Measurements from ENCODE around the gene ARHGEF38. TPM values are rescaled to one million over a fixed set of nuclear protein-coding genes. Genes with fewer than 3 reads are reported as not detected.

Gene ARHGEF38
- total RNA-seq, 4 donors from 2014 or later: not detected

- DNase-seq: no peak
- in situ Hi-C loops (cut with MboI; ENCODE audit: low sequenced_read_pairs in 4 of 4): loop anchor here in 1 of 4 donors (10.0 kb wide), 1 partner anchor 188 kb away; no protein-coding TSS in a partner anchor
- ATAC-seq: no peak
- no peak overlapping the region for H3K27ac ChIP-seq
- H3K9me3 ChIP-seq: no peaks in the 10 kb centered on the region
- intact Hi-C loops (cut with DNase I; ENCODE audit: low total_unique reads): no loop called here
- H3K4me3 ChIP-seq: no peak overlapping the region
- H3K36me3 ChIP-seq: no peaks in the 10 kb centered on the region
- H3K27me3 ChIP-seq: no peaks in the 10 kb centered on the region
- H3K4me1 ChIP-seq: no peaks in the 10 kb centered on the region
- TF ChIP-seq POLR2A (IDR thresholded peaks at IDR 0.05) (no peak), CTCF (IDR thresholded peaks at IDR 0.05 in 4 of 5, conservative IDR thresholded peaks at IDR 0.05 in 1 of 5) (no peak)
Observed at GRCh38 chr4:105527081-105527480, 25.3 kb upstream of the ARHGEF38 start.

- TF ChIP-seq POLR2A (IDR thresholded peaks at IDR 0.05) (no peak), CTCF (IDR thresholded peaks at IDR 0.05 in 4 of 5, conservative IDR thresholded peaks at IDR 0.05 in 1 of 5) (no peak)
- no peaks in the 10 kb centered on the region for H3K27me3 ChIP-seq
- no peaks in the 10 kb centered on the region for H3K9me3 ChIP-seq
- DNase-seq (no peak), ATAC-seq (no peak)
- H3K27ac ChIP-seq: no peak overlapping the region
- in situ Hi-C loops (cut with MboI; ENCODE audit: low sequenced_read_pairs in 4 of 4): no loop called here
- intact Hi-C loops (cut with DNase I; ENCODE audit: low total_unique reads): no loop called here
- H3K4me1 ChIP-seq: no peaks in the 10 kb centered on the region
- no peaks in the 10 kb centered on the region for H3K36me3 ChIP-seq
- no peak overlapping the region for H3K4me3 ChIP-seq
Observed at GRCh38 chr4:105536601-105537000, 15.8 kb upstream of the ARHGEF38 start.

- Histone ChIP-seq H3K9me3 (no peaks in the 10 kb centered on the region), H3K27ac (no peak overlapping the region), H3K4me3 (no peak overlapping the region), H3K27me3 (no peaks in the 10 kb centered on the region), H3K4me1 (no peaks in the 10 kb centered on the region), H3K36me3 (no peaks in the 10 kb centered on the region)
- TF ChIP-seq CTCF (IDR thresholded peaks at IDR 0.05 in 4 of 5, conservative IDR thresholded peaks at IDR 0.05 in 1 of 5) (no peak), POLR2A (IDR thresholded peaks at IDR 0.05) (no peak)
- ATAC-seq: no peak
- intact Hi-C loops (cut with DNase I; ENCODE audit: low total_unique reads): no loop called here
- DNase-seq: no peak
- in situ Hi-C loops (cut with MboI; ENCODE audit: low sequenced_read_pairs in 4 of 4): no loop called here
Observed at GRCh38 chr4:105541420-105541819, 11.0 kb upstream of the ARHGEF38 start.

GRCh38 chr4:105542039-105542438, 10.4 kb upstream of the ARHGEF38 start:
- ATAC-seq (no peak), DNase-seq (no peak)
- Histone ChIP-seq H3K9me3 (no peaks in the 10 kb centered on the region), H3K27ac (no peak overlapping the region), H3K4me1 (no peaks in the 10 kb centered on the region), H3K27me3 (no peaks in the 10 kb centered on the region), H3K4me3 (no peak overlapping the region), H3K36me3 (no peaks in the 10 kb centered on the region)
- in situ Hi-C loops (cut with MboI; ENCODE audit: low sequenced_read_pairs in 4 of 4): no loop called here
- no peak for TF ChIP-seq CTCF (IDR thresholded peaks at IDR 0.05 in 4 of 5, conservative IDR thresholded peaks at IDR 0.05 in 1 of 5)
- no peak for TF ChIP-seq POLR2A (IDR thresholded peaks at IDR 0.05)
- intact Hi-C loops (cut with DNase I; ENCODE audit: low total_unique reads): no loop called here

- in situ Hi-C loops (cut with MboI; ENCODE audit: low sequenced_read_pairs in 4 of 4): no loop called here
- Histone ChIP-seq H3K4me1 (no peaks in the 10 kb centered on the region), H3K27me3 (no peaks in the 10 kb centered on the region), H3K36me3 (no peaks in the 10 kb centered on the region), H3K4me3 (no peak overlapping the region), H3K27ac (no peak overlapping the region), H3K9me3 (no peaks in the 10 kb centered on the region)
- ATAC-seq (no peak), DNase-seq (no peak)
- TF ChIP-seq CTCF (IDR thresholded peaks at IDR 0.05 in 4 of 5, conservative IDR thresholded peaks at IDR 0.05 in 1 of 5): no peak
- no peak for TF ChIP-seq POLR2A (IDR thresholded peaks at IDR 0.05)
- intact Hi-C loops (cut with DNase I; ENCODE audit: low total_unique reads): no loop called here
Observed at GRCh38 chr4:105543346-105543745, 9.1 kb upstream of the ARHGEF38 start.

Data from gastrocnemius medialis (tissue), 4 donors.